Endothelial cell of umbilical vein (primary cell): ENCODE data around the gene NINL. TPM values are rescaled to one million over a fixed set of nuclear protein-coding genes. Genes with fewer than 3 reads are reported as not detected.

Experiments used
- BruUV-seq: library from RNA; stranded (reverse); fragments of 400-500 nt; replicated peaks from 2 replicates; lab custom pipeline; 2021; lab: Mats Ljungman, UMichigan
- CTCF ChIA-PET: fragments of 300-600, 350-600 bp; sonication (Branson Sonifier 250); formaldehyde crosslinking; loops from one replicate; lab custom pipeline; 2021; ENCODE audit warnings: antibody characterized with exemption, inconsistent platforms; lab: Charles Lee
- POLR2A ChIA-PET: fragments of 300-600, 350-600 bp; sonication (Branson Sonifier 250); formaldehyde crosslinking; loops from one replicate; lab custom pipeline; 2021; ENCODE audit warnings: antibody characterized with exemption, inconsistent platforms; lab: Charles Lee
- DNase-seq: peaks from one replicate; pipeline ENCODE4 v3.0.0-alpha.2; 2011; ENCODE audit warnings: low read depth, low spot score
- FAIRE-seq: peaks from 2 replicates; lab custom pipeline; 2011; peaks lifted over from hg19 to GRCh38; lab: Jason Lieb, UNC
- H2AFZ ChIP-seq: 2 replicates; pipeline ENCODE4 v1.6.0; 2012; ENCODE audit warnings: low read depth, low read length, control low read depth, inconsistent platforms
- H3K27ac ChIP-seq: 2 replicates; pipeline ENCODE4 v1.5.1; 2011; ENCODE audit warnings: low read depth, mild to moderate bottlenecking, control low read depth, low read length, moderate library complexity; ENCODE audit not compliant: insufficient read depth
- H3K27me3 ChIP-seq, 2 experiments: 2 replicates each; pipeline versions ENCODE4 v1.6.0 to v1.6.1; 2011; ENCODE audit warnings: low read length in 2 of 2, mixed read lengths in 1 of 2; ENCODE audit not compliant: control insufficient read depth in 2 of 2, insufficient read depth in 2 of 2
- H3K36me3 ChIP-seq, 2 experiments: 2 replicates in 1 of 2; 3 replicates in 1 of 2; pipeline ENCODE4 v1.5.1; 2011; ENCODE audit warnings: low read length in 2 of 2, mild to moderate bottlenecking in 1 of 2, moderate library complexity in 1 of 2; ENCODE audit not compliant: control insufficient read depth in 2 of 2, insufficient read depth in 2 of 2; ENCODE audit errors: extremely low read depth in 1 of 2
- H3K4me1 ChIP-seq: 3 replicates; pipeline ENCODE4 v1.5.1; 2011; ENCODE audit warnings: mild to moderate bottlenecking, low read length; ENCODE audit not compliant: control insufficient read depth, insufficient read depth; ENCODE audit errors: extremely low read depth
- H3K4me2 ChIP-seq: 2 replicates; pipeline ENCODE4 v1.6.1; 2011; ENCODE audit warnings: low read length, control low read depth, mixed read lengths; ENCODE audit not compliant: insufficient read depth
- H3K4me3 ChIP-seq, 3 experiments: fragments of 200-600 bp in 1 of 3; sonication (generic), shearing (Covaris generic) in 1 of 3; replicated peaks in 1 of 3; 2 replicates each; pipeline ENCODE4 v1.5.1; 2011 to 2016; ENCODE audit warnings: control low read depth in 3 of 3, low read length in 3 of 3, mild to moderate bottlenecking in 2 of 3, inconsistent platforms in 1 of 3, low read depth in 1 of 3, moderate library complexity in 1 of 3; ENCODE audit not compliant: insufficient read depth in 1 of 3
- H3K79me2 ChIP-seq: 2 replicates; pipeline ENCODE4 v1.6.0; 2012; ENCODE audit warnings: low read length, inconsistent platforms; ENCODE audit not compliant: control insufficient read depth, insufficient read depth
- H3K9ac ChIP-seq: replicated peaks from 2 replicates; pipeline ENCODE3; 2011; ENCODE audit warnings: low read length, control low read depth; ENCODE audit not compliant: insufficient read depth; ENCODE audit errors: extremely low read depth
- H3K9me1 ChIP-seq: replicated peaks from 3 replicates; pipeline ENCODE4 v1.6.0; 2011; ENCODE audit warnings: mild to moderate bottlenecking, low read length; ENCODE audit not compliant: control insufficient read depth, insufficient read depth; ENCODE audit errors: extremely low read depth
- H3K9me3 ChIP-seq: replicated peaks from 2 replicates; pipeline ENCODE4 v1.5.1; 2012; ENCODE audit warnings: low read length, inconsistent platforms; ENCODE audit not compliant: control insufficient read depth, insufficient read depth
- H4K20me1 ChIP-seq: replicated peaks from 2 replicates; pipeline ENCODE3; 2011; ENCODE audit warnings: mild to moderate bottlenecking, low read length; ENCODE audit not compliant: control insufficient read depth, insufficient read depth; ENCODE audit errors: extremely low read depth
- CTCF ChIP-seq, 2 donors: IDR thresholded peaks; 1 replicate in 1 of 2; 2 replicates in 1 of 2; pipeline ENCODE4 v1.5.1; 2011; ENCODE audit warnings: low read length in 2 of 2, mild to moderate bottlenecking in 2 of 2, moderate library complexity in 2 of 2, control low read depth in 1 of 2, inconsistent platforms in 1 of 2, low read depth in 1 of 2; ENCODE audit not compliant: insufficient read depth in 1 of 2; ENCODE audit errors: extremely low read depth in 1 of 2
- EZH2 ChIP-seq: IDR thresholded peaks from 2 replicates; pipeline ENCODE4 v1.6.1; 2012; ENCODE audit warnings: borderline replicate concordance, low read depth, mild to moderate bottlenecking, moderate library complexity, low read length, inconsistent platforms; ENCODE audit not compliant: severe bottlenecking
- FOS ChIP-seq: IDR thresholded peaks from 2 replicates; pipeline ENCODE4 v1.6.1; 2011; ENCODE audit warnings: mild to moderate bottlenecking, low read length, moderate library complexity, borderline replicate concordance; ENCODE audit not compliant: insufficient read depth
- GATA2 ChIP-seq: IDR thresholded peaks from 2 replicates; pipeline ENCODE4 v1.7.0; 2011; ENCODE audit warnings: low read depth, mild to moderate bottlenecking, moderate library complexity, mixed read lengths, low read length; ENCODE audit not compliant: insufficient read length, insufficient read depth
- JUN ChIP-seq: IDR thresholded peaks from 2 replicates; pipeline ENCODE4 v1.6.1; 2011; ENCODE audit warnings: borderline replicate concordance, low read depth; ENCODE audit not compliant: insufficient read length, insufficient read depth
- MAX ChIP-seq: IDR thresholded peaks from 2 replicates; pipeline ENCODE4 v1.6.1; 2011; ENCODE audit not compliant: insufficient read depth, insufficient read length
- MYC ChIP-seq: IDR thresholded peaks from one replicate; pipeline ENCODE4 v1.6.1; 2011; ENCODE audit warnings: mild to moderate bottlenecking, low read depth, low read length
- POLR2A ChIP-seq: IDR thresholded peaks from 2 replicates; pipeline ENCODE4 v1.6.1; 2012; ENCODE audit warnings: low read depth, mild to moderate bottlenecking, control low read depth, low read length
- POLR2AphosphoS5 ChIP-seq: IDR thresholded peaks from 2 replicates; pipeline ENCODE4 v1.6.1; 2012; ENCODE audit warnings: low read depth, mild to moderate bottlenecking, control low read depth, low read length, moderate library complexity; ENCODE audit not compliant: insufficient read depth
- dilution Hi-C: fragments of 300-500 bp; cut with MboI; formaldehyde crosslinking; loops from one replicate; pipeline ENCODE4 v1.15.0; 2019; ENCODE audit warnings: low sequenced_read_pairs; ENCODE audit not compliant: extremely low pct_ligation_motif_present
- intact Hi-C: fragments of 100-400 bp; cut with micrococcal nuclease; formaldehyde crosslinking; loops from one replicate; pipeline ENCODE4 v1.10.0; 2022
- polyA plus RNA-seq, 4 experiments: library from polyadenylated mRNA; depleted of rRNA in 3 of 4; stranded (reverse) in 3 of 4; unstranded in 1 of 4; fragments of >200 nt; gene quantifications; 2 replicates each; pipeline versions ENCODE4 v1.2.1 to v1.2.3, GENCODE V29; 2011 to 2012; ENCODE audit warnings: missing spikeins in 1 of 4
- total RNA-seq: library from RNA; stranded (reverse); gene quantifications from 2 replicates; pipeline ENCODE4 v1.2.3, GENCODE V29; 2021

NINL gene
- total and polyA plus RNA-seq, 2 donors (not counting 3 experiments of a cell fraction or from before 2014, with no cell fraction given), result 13.2 to 25.5 TPM

- Histone ChIP-seq H3K27me3 (no peaks in the 10 kb centered on the region), H4K20me1 (no peaks in the 10 kb centered on the region), H3K36me3 (peaks cover 0 to 16% of the 10 kb centered on the region in 2 experiments), H3K79me2 (no peaks in the 10 kb centered on the region), H3K9ac (no peak overlapping the region), H3K4me2 (no peak overlapping the region), H3K27ac (no peak overlapping the region), H3K9me1 (no peaks in the 10 kb centered on the region), H3K4me3 (no peak overlapping the region), H2AFZ (no peak overlapping the region), H3K9me3 (no peaks in the 10 kb centered on the region), H3K4me1 (no peaks in the 10 kb centered on the region)
- dilution Hi-C loops (no loop called here), intact Hi-C loops (no loop called here)
- CTCF ChIA-PET, result interaction anchor here (1.7 kb wide), 1 partner anchor 11 kb away, joined by 5 read pairs; no protein-coding TSS in a partner anchor
- DNase-seq, result no peak
- BruUV-seq, result no TSS peak
- no peak for FAIRE-seq
- TF ChIP-seq MYC (no peak), MAX (no peak)
- POLR2A ChIA-PET, result interaction anchor here (0.6 kb wide), 1 partner anchor 148 kb away, joined by 4 read pairs; no protein-coding TSS in a partner anchor
Measured at GRCh38 chr20:25499031-25499430, 86.3 kb downstream of the NINL start.

GRCh38 chr20:25498280-25498606 lies 87.1 kb downstream of the NINL start:
- no peak overlapping the region for H2AFZ ChIP-seq
- intact Hi-C loops (no loop called here), dilution Hi-C loops (no loop called here)
- ChIA-PET CTCF (interaction anchor here (0.8 kb wide), 1 partner anchor 11 kb away, joined by 3 read pairs; no protein-coding TSS in a partner anchor), POLR2A (no interaction called here)
- H3K4me1 ChIP-seq, result no peaks in the 10 kb centered on the region
- no peak for DNase-seq
- no peak overlapping the region for H3K9ac ChIP-seq
- FAIRE-seq, result no peak
- BruUV-seq, result no TSS peak
- no peak overlapping the region for H3K27ac ChIP-seq
- no peak for TF ChIP-seq FOS
- TF ChIP-seq MAX, result no peak
- TF ChIP-seq POLR2A, result no peak
- TF ChIP-seq POLR2AphosphoS5, result no peak
- TF ChIP-seq MYC, result no peak
- TF ChIP-seq CTCF (IDR thresholded peaks at IDR 0.05; ENCODE audit: extremely low read depth in 1 of 2, insufficient read depth in 1 of 2, low read depth in 1 of 2, low read length in 2 of 2), result no peak
- no peak for TF ChIP-seq EZH2
- no peak for TF ChIP-seq GATA2
- no peak for TF ChIP-seq JUN
- no peaks in the 10 kb centered on the region for H4K20me1 ChIP-seq
- no peaks in the 10 kb centered on the region for H3K9me1 ChIP-seq
- no peaks in the 10 kb centered on the region for H3K9me3 ChIP-seq
- H3K4me3 ChIP-seq, result no peak overlapping the region
- H3K27me3 ChIP-seq, result no peaks in the 10 kb centered on the region
- H3K36me3 ChIP-seq, result peaks cover 0 to 11% of the 10 kb centered on the region in 2 experiments
- no peaks in the 10 kb centered on the region for H3K79me2 ChIP-seq
- no peak overlapping the region for H3K4me2 ChIP-seq
